GM13976 (cell line): ENCODE measurements around the gene TMEM178A.

Experiments
- DNase-seq: peaks from one replicate; pipeline ENCODE4 v3.0.0; 2012; ENCODE audit warnings: low spot score
- in situ Hi-C: fragments of 300-500 bp; cut with MboI; formaldehyde crosslinking; loops from one replicate; pipeline ENCODE4 v1.12.0; 2022; ENCODE audit warnings: low sequenced_read_pairs, mixed read lengths, inconsistent platforms; ENCODE audit not compliant: unreplicated experiment
- TF ChIP-seq, protein P1 (sequence below): IDR thresholded peaks from 2 replicates; pipeline ENCODE4 v1.5.1; 2012; ENCODE audit warnings: borderline replicate concordance, mild to moderate bottlenecking; ENCODE audit not compliant: insufficient read depth; ENCODE audit errors: extremely low read depth, missing control alignments, control extremely low read depth

TMEM178A gene

GRCh38 chr2:39665811-39666490, at the start of gene TMEM178A:
TMEM178A (plus strand) TSS chr2:39665917; CDS start chr2:39665975, 58 bp downstream.
- TF ChIP-seq, protein P1, sequence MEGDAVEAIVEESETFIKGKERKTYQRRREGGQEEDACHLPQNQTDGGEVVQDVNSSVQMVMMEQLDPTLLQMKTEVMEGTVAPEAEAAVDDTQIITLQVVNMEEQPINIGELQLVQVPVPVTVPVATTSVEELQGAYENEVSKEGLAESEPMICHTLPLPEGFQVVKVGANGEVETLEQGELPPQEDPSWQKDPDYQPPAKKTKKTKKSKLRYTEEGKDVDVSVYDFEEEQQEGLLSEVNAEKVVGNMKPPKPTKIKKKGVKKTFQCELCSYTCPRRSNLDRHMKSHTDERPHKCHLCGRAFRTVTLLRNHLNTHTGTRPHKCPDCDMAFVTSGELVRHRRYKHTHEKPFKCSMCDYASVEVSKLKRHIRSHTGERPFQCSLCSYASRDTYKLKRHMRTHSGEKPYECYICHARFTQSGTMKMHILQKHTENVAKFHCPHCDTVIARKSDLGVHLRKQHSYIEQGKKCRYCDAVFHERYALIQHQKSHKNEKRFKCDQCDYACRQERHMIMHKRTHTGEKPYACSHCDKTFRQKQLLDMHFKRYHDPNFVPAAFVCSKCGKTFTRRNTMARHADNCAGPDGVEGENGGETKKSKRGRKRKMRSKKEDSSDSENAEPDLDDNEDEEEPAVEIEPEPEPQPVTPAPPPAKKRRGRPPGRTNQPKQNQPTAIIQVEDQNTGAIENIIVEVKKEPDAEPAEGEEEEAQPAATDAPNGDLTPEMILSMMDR, result no peak
- in situ Hi-C loops, result no loop called here
- DNase-seq, result peak; percentile 50

GRCh38 chr2:39618236-39618635, 47.5 kb upstream of the TMEM178A start:
- in situ Hi-C loops, result no loop called here
- TF ChIP-seq, protein P1, result no peak
- no peak for DNase-seq

DNA sequence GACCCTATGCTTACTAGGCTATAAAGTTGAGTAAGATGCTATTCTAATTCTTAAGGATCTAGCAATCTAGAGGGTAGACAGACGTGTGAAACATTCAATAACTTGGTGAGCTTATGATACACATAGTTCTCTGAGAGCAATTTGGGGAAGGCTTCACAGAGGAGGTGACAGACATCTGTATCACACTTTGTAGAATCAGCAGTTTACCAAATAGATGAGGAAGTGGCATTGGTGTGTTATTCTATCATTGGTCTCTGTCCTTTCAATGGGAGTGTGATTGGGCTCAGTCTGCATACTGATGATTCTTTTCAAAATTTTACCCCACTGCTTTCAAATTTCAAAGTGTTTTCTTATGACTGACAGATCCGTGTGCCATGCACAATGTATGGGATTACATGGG, 47.0 kb upstream of the TMEM178A start:
- TF ChIP-seq, protein P1, result no peak
- in situ Hi-C loops, result no loop called here
- no peak for DNase-seq

- in situ Hi-C loops, result no loop called here
- TF ChIP-seq, protein P1, result no peak
- no peak for DNase-seq
Observed at GRCh38 chr2:39620067-39620466, 45.6 kb upstream of the TMEM178A start.

- DNase-seq, result no peak
- in situ Hi-C loops, result no loop called here
- TF ChIP-seq, protein P1, result no peak
Observed at GRCh38 chr2:39621596-39621995, 44.1 kb upstream of the TMEM178A start.

DNA sequence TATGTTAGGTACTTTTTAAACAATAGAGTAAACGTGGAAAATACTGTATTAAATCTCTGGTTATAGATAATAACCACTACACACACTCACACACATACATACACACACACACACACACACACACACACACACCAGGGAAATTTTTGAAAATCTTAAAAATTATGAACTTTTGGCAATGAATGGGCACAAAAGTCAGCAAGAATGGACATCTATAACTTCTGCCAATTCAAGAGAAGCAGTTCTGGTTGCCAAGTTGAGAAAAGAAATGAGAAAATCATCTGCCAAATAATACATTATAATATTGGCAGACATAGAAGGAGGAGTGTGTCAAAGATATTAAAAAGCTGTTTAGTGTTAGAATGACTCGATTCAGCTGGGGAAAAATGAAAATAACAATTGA, 42.9 kb upstream of the TMEM178A start:
- DNase-seq, result no peak
- in situ Hi-C loops, result no loop called here
- TF ChIP-seq, protein P1, result no peak
